NT2/D1 (cell line): ENCODE results near the gene OR4D2.

Experiments
- DNase-seq: peaks from one replicate; pipeline ENCODE4 v3.0.0-alpha.2; 2011; ENCODE audit warnings: low read depth, low spot score
- H3K27me3 ChIP-seq: 2 replicates; pipeline ENCODE4 v1.6.0; 2011; ENCODE audit warnings: mild to moderate bottlenecking; ENCODE audit not compliant: insufficient read length, insufficient read depth
- H3K36me3 ChIP-seq: 2 replicates; pipeline ENCODE4 v1.6.1; 2011; ENCODE audit warnings: mild to moderate bottlenecking, low read length, mixed read lengths; ENCODE audit not compliant: insufficient read depth, insufficient read length
- H3K4me1 ChIP-seq: 2 replicates; pipeline ENCODE4 v1.5.1; 2011; ENCODE audit not compliant: insufficient read depth, insufficient read length
- H3K4me3 ChIP-seq: 2 replicates; pipeline ENCODE4 v1.5.1; 2011; ENCODE audit warnings: low read depth; ENCODE audit not compliant: insufficient read length
- H3K9ac ChIP-seq: 2 replicates; pipeline ENCODE4 v1.6.0; 2011; ENCODE audit warnings: low read depth; ENCODE audit not compliant: insufficient read length
- H3K9me3 ChIP-seq: 2 replicates; pipeline ENCODE4 v1.5.1; 2011; ENCODE audit warnings: mild to moderate bottlenecking, low read length; ENCODE audit not compliant: insufficient read depth
- SUZ12 ChIP-seq: IDR thresholded peaks from 2 replicates; pipeline ENCODE4 v1.6.1; 2011; ENCODE audit not compliant: insufficient read length, insufficient read depth; ENCODE audit errors: extremely low read depth
- YY1 ChIP-seq: IDR thresholded peaks from 2 replicates; pipeline ENCODE4 v1.6.1; 2011; ENCODE audit not compliant: insufficient read length, insufficient read depth
- ZNF274 ChIP-seq: IDR thresholded peaks from 2 replicates; pipeline ENCODE4 v1.6.1; 2011; ENCODE audit warnings: mild to moderate bottlenecking, low read depth, low read length

Gene OR4D2

GRCh38 chr17:58210922-58211321 is 44.1 kb downstream of the OR4D2 start:
- Histone ChIP-seq H3K36me3 (peaks cover 83% of the 10 kb centered on the region), H3K9ac (no peak overlapping the region), H3K4me3 (no peak overlapping the region), H3K9me3 (no peaks in the 10 kb centered on the region), H3K27me3 (no peaks in the 10 kb centered on the region), H3K4me1 (peaks cover 5% of the 10 kb centered on the region)
- no peak for TF ChIP-seq YY1
- no peak for TF ChIP-seq ZNF274
- no peak for TF ChIP-seq SUZ12
- no peak for DNase-seq

GRCh38 chr17:58215685-58216084 is 48.9 kb downstream of the OR4D2 start:
- DNase-seq, result no peak
- no peak overlapping the region for H3K9ac ChIP-seq

GRCh38 chr17:58217766-58218165 is 51.0 kb downstream of the OR4D2 start:
- Histone ChIP-seq H3K4me3 (no peak overlapping the region), H3K4me1 (no peaks in the 10 kb centered on the region), H3K9me3 (no peaks in the 10 kb centered on the region), H3K36me3 (peaks cover 34% of the 10 kb centered on the region), H3K9ac (no peak overlapping the region), H3K27me3 (no peaks in the 10 kb centered on the region)
- DNase-seq, result no peak
- TF ChIP-seq SUZ12 (no peak), ZNF274 (no peak), YY1 (no peak)

More at GRCh38 chr17:58215685-58216084, 48.9 kb downstream of the OR4D2 start:
- no peak for TF ChIP-seq YY1
- TF ChIP-seq ZNF274, result no peak
- no peak for TF ChIP-seq SUZ12
- no peaks in the 10 kb centered on the region for H3K4me1 ChIP-seq
- peaks cover 51% of the 10 kb centered on the region for H3K36me3 ChIP-seq
- no peaks in the 10 kb centered on the region for H3K9me3 ChIP-seq
- H3K27me3 ChIP-seq, result no peaks in the 10 kb centered on the region
- no peak overlapping the region for H3K4me3 ChIP-seq

GRCh38 chr17:58219007-58219788 is 52.4 kb downstream of the OR4D2 start, which contains the start of gene MKS1:
MKS1 (minus strand) TSS chr17:58219255; CDS start chr17:58219230, 25 bp downstream.
- Histone ChIP-seq H3K4me1 (no peaks in the 10 kb centered on the region), H3K36me3 (peaks cover 20% of the 10 kb centered on the region), H3K4me3 (peak within 1 kb of the TSS; percentile 94), H3K9ac (peak within 1 kb of the TSS; percentile 91), H3K9me3 (no peaks in the 10 kb centered on the region), H3K27me3 (no peaks in the 10 kb centered on the region)
- peak; percentile 86 for DNase-seq
- TF ChIP-seq ZNF274 (no peak), YY1 (peak; percentile 86)

- TF ChIP-seq YY1 (no peak), SUZ12 (no peak), ZNF274 (no peak)
- Histone ChIP-seq H3K9ac (no peak overlapping the region), H3K27me3 (no peaks in the 10 kb centered on the region), H3K4me1 (no peaks in the 10 kb centered on the region), H3K36me3 (peaks cover 16% of the 10 kb centered on the region), H3K9me3 (no peaks in the 10 kb centered on the region), H3K4me3 (no peak overlapping the region)
- DNase-seq, result no peak
Observed at GRCh38 chr17:58219789-58220183, 53.0 kb downstream of the OR4D2 start.
